Measurements from ENCODE around the gene SLC37A2.

Gene SLC37A2

DNA sequence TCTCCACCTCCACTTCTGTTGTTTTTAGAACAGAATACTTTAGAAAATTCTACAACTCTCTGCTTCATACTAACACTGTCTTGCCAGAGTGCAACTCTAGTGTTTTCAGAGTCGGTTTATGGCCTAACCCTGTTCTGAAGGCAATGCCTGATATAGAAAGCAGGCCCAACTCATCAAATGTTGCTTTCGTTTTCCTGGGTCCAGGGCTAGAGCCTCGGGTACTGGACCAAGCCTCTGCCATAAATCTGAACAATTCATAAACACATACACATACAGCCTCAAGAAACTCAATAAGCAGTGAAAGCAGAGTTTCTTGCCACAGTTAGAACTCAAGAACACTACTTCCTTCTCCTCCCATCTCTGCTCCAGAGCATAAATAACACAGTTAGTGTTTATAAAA, 38.5 kb downstream of the SLC37A2 start:
- Mint-ChIP-seq H3K27ac (no peak overlapping the region), H3K36me3 (ENCODE audit: low read depth) (peaks cover 12% of the 10 kb centered on the region), H3K27me3 (ENCODE audit: low read depth) (no peaks in the 10 kb centered on the region), H3K4me3 (no peak overlapping the region), H3K9me3 (no peaks in the 10 kb centered on the region), H3K4me1 (ENCODE audit: low read depth) (peaks cover 10% of the 10 kb centered on the region)

DNA sequence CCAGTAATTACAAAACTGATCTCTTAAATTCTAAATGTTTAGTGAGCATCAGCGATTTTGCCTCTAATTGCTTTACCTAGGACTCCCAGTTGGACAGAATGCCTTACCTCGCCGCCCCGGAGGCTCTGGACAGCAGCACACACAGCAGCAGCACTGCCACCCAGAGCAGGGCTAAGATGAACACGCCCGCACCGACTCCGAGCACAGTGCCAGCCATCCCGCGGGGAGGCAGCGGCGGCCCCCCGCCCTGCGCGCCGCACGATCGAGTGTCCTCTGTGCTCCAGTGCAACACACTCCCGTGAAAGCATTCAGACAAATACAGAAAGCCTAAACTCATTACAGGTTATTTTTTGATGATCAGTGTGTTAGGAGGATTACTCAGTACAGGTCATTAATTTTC, 38.9 kb downstream of the SLC37A2 start:
- Mint-ChIP-seq H3K4me1 (ENCODE audit: low read depth) (peaks cover 10% of the 10 kb centered on the region), H3K4me3 (no peak overlapping the region), H3K27ac (no peak overlapping the region), H3K27me3 (ENCODE audit: low read depth) (no peaks in the 10 kb centered on the region), H3K36me3 (ENCODE audit: low read depth) (peaks cover 11% of the 10 kb centered on the region), H3K9me3 (no peaks in the 10 kb centered on the region)

DNA sequence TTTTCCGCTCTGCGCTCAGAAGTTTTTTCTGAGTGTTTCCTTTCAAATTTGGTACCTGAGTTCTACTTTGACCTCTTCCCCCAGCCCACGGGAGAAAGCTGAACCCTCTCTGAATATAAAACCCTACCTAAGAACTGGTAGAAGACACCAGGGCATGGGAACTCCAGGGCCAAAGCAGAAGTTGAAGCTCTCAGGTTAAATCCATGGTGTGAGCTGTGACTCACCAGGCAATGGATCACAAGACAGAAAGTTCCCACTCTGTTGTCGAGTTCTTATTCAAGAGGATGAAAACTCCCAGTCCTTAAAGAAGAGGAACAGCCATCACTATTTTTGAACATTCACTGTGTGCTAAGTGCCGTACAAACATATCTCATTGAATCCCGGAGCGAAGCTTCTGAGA, 39.4 kb downstream of the SLC37A2 start:
- H3K4me1 Mint-ChIP-seq (ENCODE audit: low read depth) = peaks cover 10% of the 10 kb centered on the region
- H3K27me3 Mint-ChIP-seq (ENCODE audit: low read depth) = no peaks in the 10 kb centered on the region
- no peak overlapping the region for H3K27ac Mint-ChIP-seq
- H3K36me3 Mint-ChIP-seq (ENCODE audit: low read depth) = peaks cover 11% of the 10 kb centered on the region
- no peak overlapping the region for H3K4me3 Mint-ChIP-seq
- H3K9me3 Mint-ChIP-seq = no peaks in the 10 kb centered on the region

DNA sequence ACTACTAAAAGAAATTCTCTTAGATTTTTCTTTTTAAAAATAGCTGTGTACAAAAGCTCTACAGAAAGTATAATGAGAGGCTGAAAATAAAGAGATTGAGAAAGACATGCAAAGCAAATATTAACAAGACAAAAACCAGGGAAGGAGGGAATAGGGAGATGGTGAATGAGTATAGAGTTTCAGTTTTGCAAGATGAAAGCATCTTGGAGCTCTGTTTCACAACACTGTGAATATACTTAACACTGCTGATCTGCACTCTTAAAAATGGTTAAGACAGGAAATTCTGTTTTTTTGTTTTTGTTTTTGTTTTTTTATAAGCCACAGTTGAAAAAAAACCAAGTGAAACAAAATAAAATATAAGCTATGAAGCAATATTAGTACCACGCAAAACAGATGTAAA, 42.8 kb downstream of the SLC37A2 start:
- peaks cover 8% of the 10 kb centered on the region for H3K36me3 Mint-ChIP-seq (ENCODE audit: low read depth)
- peaks cover 19% of the 10 kb centered on the region for H3K4me1 Mint-ChIP-seq (ENCODE audit: low read depth)
- H3K27ac Mint-ChIP-seq = no peak overlapping the region
- no peaks in the 10 kb centered on the region for H3K9me3 Mint-ChIP-seq
- no peaks in the 10 kb centered on the region for H3K27me3 Mint-ChIP-seq (ENCODE audit: low read depth)
- no peak overlapping the region for H3K4me3 Mint-ChIP-seq

DNA sequence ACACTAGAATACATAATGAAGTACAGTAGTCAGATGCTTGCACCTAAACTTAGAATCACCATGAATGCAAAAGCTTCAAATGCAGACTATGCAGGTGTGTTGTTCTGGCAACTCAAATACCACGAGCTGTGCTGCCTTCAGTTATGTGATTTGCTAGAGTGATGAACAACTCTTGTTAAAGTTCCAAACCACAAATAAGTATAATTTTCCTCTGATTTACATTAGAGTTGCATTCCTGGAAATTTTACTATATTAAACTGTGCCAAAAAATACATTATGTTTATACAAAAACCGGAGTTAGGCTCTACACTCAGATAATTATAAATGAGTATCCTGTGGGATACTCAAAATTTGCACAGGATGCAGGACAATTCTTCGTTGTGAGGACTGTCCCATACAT, 45.4 kb downstream of the SLC37A2 start:
- peaks cover 10% of the 10 kb centered on the region for H3K9me3 Mint-ChIP-seq
- H3K4me1 Mint-ChIP-seq (ENCODE audit: low read depth) = peaks cover 27% of the 10 kb centered on the region
- no peak overlapping the region for H3K4me3 Mint-ChIP-seq
- no peak overlapping the region for H3K27ac Mint-ChIP-seq
- H3K36me3 Mint-ChIP-seq (ENCODE audit: low read depth) = peaks cover 7% of the 10 kb centered on the region
- no peaks in the 10 kb centered on the region for H3K27me3 Mint-ChIP-seq (ENCODE audit: low read depth)

- H3K4me3 Mint-ChIP-seq = peak overlapping the region; percentile 100
- peaks cover 24% of the 10 kb centered on the region for H3K4me1 Mint-ChIP-seq (ENCODE audit: low read depth)
- no peaks in the 10 kb centered on the region for H3K27me3 Mint-ChIP-seq (ENCODE audit: low read depth)
- H3K36me3 Mint-ChIP-seq (ENCODE audit: low read depth) = peaks cover 7% of the 10 kb centered on the region
- peaks cover 10% of the 10 kb centered on the region for H3K9me3 Mint-ChIP-seq
- peak overlapping the region; percentile 98 for H3K27ac Mint-ChIP-seq
These were observed 47.4 kb downstream of the SLC37A2 start for GRCh38 chr11:125110506-125110905.

DNA sequence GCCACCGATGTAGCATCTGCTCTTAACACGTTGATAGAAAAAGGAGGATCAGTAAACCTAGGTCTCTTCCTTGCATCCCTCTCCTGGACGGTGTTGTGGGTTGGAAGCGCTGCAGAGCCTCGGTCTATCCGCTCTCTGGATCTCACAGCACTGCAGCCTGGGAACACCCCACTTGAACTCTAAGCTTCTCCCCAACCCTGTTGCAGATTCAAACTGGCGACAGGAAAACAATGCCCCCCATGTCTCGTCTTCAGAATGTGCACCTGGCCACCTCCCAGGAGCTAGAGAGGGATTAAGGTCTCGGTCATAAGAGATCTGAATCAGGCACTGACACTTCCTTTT, 47.9 kb downstream of the SLC37A2 start:
- peaks cover 10% of the 10 kb centered on the region for H3K9me3 Mint-ChIP-seq
- no peaks in the 10 kb centered on the region for H3K27me3 Mint-ChIP-seq (ENCODE audit: low read depth)
- H3K36me3 Mint-ChIP-seq (ENCODE audit: low read depth) = peaks cover 7% of the 10 kb centered on the region

GRCh38 chr11:125111343-125112207, 48.5 kb downstream of the SLC37A2 start, which contains the start of gene TMEM218:
TMEM218 (minus strand) TSS chr11:125111626; CDS start chr11:125102241, 9,385 bp downstream.
- peaks cover 2% of the 10 kb centered on the region for H3K27me3 Mint-ChIP-seq (ENCODE audit: low read depth)
- H3K27ac Mint-ChIP-seq = peak within 1 kb of the TSS; percentile 98
- peaks cover 17% of the 10 kb centered on the region for H3K4me1 Mint-ChIP-seq (ENCODE audit: low read depth)
- H3K9me3 Mint-ChIP-seq = peaks cover 10% of the 10 kb centered on the region
- peak within 1 kb of the TSS; percentile 100 for H3K4me3 Mint-ChIP-seq
- peaks cover 7% of the 10 kb centered on the region for H3K36me3 Mint-ChIP-seq (ENCODE audit: low read depth)

More for the DNA sequence above, 47.9 kb downstream of the SLC37A2 start:
- Mint-ChIP-seq H3K4me3 (peak overlapping the region; percentile 100), H3K27ac (peak overlapping the region; percentile 98), H3K4me1 (ENCODE audit: low read depth) (peaks cover 20% of the 10 kb centered on the region)

DNA sequence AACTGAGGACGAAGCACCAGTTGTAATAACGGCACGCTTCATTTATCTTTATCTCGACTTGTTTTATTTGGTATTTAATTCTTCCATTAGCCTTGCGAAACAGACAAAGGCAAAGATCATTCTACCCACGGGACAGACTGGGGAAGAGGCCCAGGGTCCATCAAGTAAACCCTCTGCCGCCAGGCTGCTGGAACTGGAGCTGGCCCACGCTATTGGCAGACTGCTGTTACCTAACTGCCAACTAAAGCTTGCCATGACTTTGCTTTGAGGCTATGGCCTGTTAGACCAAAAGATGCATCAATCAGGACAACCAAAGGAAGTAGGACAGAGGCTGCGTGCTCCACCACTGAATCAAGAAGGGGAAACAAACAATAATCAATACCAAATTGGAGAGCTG, 49.1 kb downstream of the SLC37A2 start:
- H3K27ac Mint-ChIP-seq = peak overlapping the region; percentile 98
- H3K27me3 Mint-ChIP-seq (ENCODE audit: low read depth) = peaks cover 8% of the 10 kb centered on the region
- peaks cover 10% of the 10 kb centered on the region for H3K9me3 Mint-ChIP-seq
- peaks cover 17% of the 10 kb centered on the region for H3K4me1 Mint-ChIP-seq (ENCODE audit: low read depth)
- peaks cover 5% of the 10 kb centered on the region for H3K36me3 Mint-ChIP-seq (ENCODE audit: low read depth)
- H3K4me3 Mint-ChIP-seq = peak overlapping the region; percentile 100

DNA sequence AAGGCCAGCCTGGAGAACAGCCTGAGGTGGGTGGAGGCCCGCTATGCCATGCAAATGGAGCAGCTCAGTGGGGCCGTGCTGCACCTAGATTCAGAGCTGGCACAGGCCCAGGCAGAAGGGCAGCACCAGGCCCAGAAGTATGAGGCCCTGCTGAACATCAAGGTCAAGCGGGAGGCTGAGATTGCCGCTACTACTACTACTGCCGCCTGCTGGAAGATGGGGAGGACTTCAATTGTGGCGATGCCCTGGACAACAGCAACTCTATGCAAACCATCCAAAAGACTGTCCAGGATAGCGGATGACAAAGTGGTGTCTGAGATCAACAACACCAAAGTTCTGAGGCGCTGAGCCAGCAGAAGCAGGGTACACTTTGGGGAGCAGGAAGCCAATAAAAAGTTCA, 51.4 kb downstream of the SLC37A2 start:
- peaks cover 16% of the 10 kb centered on the region for H3K27me3 Mint-ChIP-seq (ENCODE audit: low read depth)
- no peak overlapping the region for H3K27ac Mint-ChIP-seq
- H3K4me3 Mint-ChIP-seq = no peak overlapping the region
- H3K9me3 Mint-ChIP-seq = peaks cover 10% of the 10 kb centered on the region
- H3K36me3 Mint-ChIP-seq (ENCODE audit: low read depth) = peaks cover 5% of the 10 kb centered on the region
- H3K4me1 Mint-ChIP-seq (ENCODE audit: low read depth) = peaks cover 17% of the 10 kb centered on the region

DNA sequence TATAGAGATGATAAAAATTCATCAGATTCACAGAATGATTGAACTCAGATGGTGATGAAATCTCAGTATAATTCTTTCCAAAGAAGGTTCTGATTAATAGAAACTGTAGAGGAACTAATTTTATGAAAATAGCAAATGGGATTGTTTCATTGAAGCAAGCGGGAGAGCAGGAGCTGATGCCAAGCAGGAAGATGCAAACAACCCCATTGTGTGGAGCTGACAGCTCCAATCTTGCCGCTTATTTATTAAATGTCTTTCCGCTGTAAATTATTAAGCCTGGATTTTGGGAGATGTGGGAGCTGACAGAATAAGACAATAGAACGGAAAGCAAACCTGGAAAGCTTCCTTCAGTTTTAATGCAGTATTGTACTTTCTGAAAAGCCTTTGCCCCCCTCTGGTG, 54.3 kb downstream of the SLC37A2 start:
- Mint-ChIP-seq H3K4me3 (no peak overlapping the region), H3K36me3 (ENCODE audit: low read depth) (peaks cover 3% of the 10 kb centered on the region), H3K4me1 (ENCODE audit: low read depth) (no peaks in the 10 kb centered on the region), H3K9me3 (peaks cover 5% of the 10 kb centered on the region), H3K27ac (no peak overlapping the region), H3K27me3 (ENCODE audit: low read depth) (peaks cover 26% of the 10 kb centered on the region)

DNA sequence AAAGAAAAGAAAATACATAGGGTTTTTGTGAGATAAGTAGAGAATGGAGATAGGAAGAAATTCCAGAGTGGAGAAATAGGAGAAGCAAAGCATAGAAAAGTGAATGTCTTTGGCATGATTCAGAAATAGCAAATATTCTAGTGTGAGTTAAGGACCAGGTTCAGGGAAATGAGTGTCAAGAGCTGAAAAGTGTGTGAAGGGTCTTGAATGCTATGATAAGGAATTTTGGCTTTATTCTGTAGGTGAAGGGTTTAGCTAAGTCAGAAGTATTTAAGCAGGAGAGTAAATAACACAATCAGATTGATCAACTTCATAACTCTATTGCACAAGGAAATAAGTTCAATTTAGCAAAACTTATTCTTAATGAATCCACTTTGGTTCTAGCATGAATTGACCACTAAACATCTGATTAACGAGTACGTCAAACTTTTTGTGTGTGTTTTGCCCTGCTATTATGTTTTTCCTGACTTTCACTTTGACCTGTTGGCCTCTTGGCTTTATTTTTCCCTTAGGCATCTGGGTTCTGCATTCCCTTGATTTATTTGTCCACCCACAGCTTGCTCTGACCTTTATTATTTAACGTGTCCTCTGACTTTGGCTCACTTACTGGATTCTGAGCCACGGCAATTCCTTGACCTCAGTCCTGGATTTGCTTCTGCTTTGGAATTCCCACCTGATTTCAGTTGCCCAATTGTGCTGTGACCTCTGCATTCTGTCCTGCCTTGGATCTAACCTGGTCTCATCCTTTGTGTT, 60.3 kb downstream of the SLC37A2 start:
- Mint-ChIP-seq H3K4me3 (no peak overlapping the region), H3K27ac (no peak overlapping the region), H3K27me3 (ENCODE audit: low read depth) (peaks cover 30% of the 10 kb centered on the region), H3K9me3 (no peaks in the 10 kb centered on the region), H3K4me1 (ENCODE audit: low read depth) (no peaks in the 10 kb centered on the region), H3K36me3 (ENCODE audit: low read depth) (no peaks in the 10 kb centered on the region)

GRCh38 chr11:125123947-125124617, 61.0 kb downstream of the SLC37A2 start:
- peaks cover 35% of the 10 kb centered on the region for H3K27me3 Mint-ChIP-seq (ENCODE audit: low read depth)

GRCh38 chr11:125124618-125124992, 61.5 kb downstream of the SLC37A2 start:
- H3K4me3 Mint-ChIP-seq = no peak overlapping the region

More at GRCh38 chr11:125123947-125124617, 61.0 kb downstream of the SLC37A2 start:
- no peak overlapping the region for H3K27ac Mint-ChIP-seq
- H3K36me3 Mint-ChIP-seq (ENCODE audit: low read depth) = no peaks in the 10 kb centered on the region
- no peaks in the 10 kb centered on the region for H3K9me3 Mint-ChIP-seq
- no peaks in the 10 kb centered on the region for H3K4me1 Mint-ChIP-seq (ENCODE audit: low read depth)
- H3K4me3 Mint-ChIP-seq = no peak overlapping the region

More at GRCh38 chr11:125124618-125124992, 61.5 kb downstream of the SLC37A2 start:
- H3K4me1 Mint-ChIP-seq (ENCODE audit: low read depth) = no peaks in the 10 kb centered on the region
- H3K27me3 Mint-ChIP-seq (ENCODE audit: low read depth) = peaks cover 35% of the 10 kb centered on the region
- no peaks in the 10 kb centered on the region for H3K36me3 Mint-ChIP-seq (ENCODE audit: low read depth)
- no peak overlapping the region for H3K27ac Mint-ChIP-seq
- no peaks in the 10 kb centered on the region for H3K9me3 Mint-ChIP-seq

Data from T-helper 1 cell treated with Interleukin-12 subunit alpha and Interleukin-12 subunit beta and Interleukin-4 antibody, amounts not matched to agents 30 μg/mL and 1 μg/mL, for 36 hours (primary cell).